ENCODE data around the gene QPCTL. TPM values are rescaled to one million over a fixed set of nuclear protein-coding genes. Genes with fewer than 3 reads are reported as not detected.
A peak's percentile ranks its signal among the peaks of the same experiment; 100 is the strongest.

The QPCTL gene
- total and polyA plus RNA-seq, 2 of the 13 experiments (the other 11 are each of a cell fraction or from before 2014, with no cell fraction given): 16.0 to 19.1 TPM

- peak; percentile 94 for TF ChIP-seq ZFP91 (CRISPR knock-in tag; IDR thresholded peaks at IDR 0.05; ENCODE audit: borderline replicate concordance)
- TF ChIP-seq ZFP62 (CRISPR knock-in tag; IDR thresholded peaks at IDR 0.05): no peak
- TF ChIP-seq, protein P1, sequence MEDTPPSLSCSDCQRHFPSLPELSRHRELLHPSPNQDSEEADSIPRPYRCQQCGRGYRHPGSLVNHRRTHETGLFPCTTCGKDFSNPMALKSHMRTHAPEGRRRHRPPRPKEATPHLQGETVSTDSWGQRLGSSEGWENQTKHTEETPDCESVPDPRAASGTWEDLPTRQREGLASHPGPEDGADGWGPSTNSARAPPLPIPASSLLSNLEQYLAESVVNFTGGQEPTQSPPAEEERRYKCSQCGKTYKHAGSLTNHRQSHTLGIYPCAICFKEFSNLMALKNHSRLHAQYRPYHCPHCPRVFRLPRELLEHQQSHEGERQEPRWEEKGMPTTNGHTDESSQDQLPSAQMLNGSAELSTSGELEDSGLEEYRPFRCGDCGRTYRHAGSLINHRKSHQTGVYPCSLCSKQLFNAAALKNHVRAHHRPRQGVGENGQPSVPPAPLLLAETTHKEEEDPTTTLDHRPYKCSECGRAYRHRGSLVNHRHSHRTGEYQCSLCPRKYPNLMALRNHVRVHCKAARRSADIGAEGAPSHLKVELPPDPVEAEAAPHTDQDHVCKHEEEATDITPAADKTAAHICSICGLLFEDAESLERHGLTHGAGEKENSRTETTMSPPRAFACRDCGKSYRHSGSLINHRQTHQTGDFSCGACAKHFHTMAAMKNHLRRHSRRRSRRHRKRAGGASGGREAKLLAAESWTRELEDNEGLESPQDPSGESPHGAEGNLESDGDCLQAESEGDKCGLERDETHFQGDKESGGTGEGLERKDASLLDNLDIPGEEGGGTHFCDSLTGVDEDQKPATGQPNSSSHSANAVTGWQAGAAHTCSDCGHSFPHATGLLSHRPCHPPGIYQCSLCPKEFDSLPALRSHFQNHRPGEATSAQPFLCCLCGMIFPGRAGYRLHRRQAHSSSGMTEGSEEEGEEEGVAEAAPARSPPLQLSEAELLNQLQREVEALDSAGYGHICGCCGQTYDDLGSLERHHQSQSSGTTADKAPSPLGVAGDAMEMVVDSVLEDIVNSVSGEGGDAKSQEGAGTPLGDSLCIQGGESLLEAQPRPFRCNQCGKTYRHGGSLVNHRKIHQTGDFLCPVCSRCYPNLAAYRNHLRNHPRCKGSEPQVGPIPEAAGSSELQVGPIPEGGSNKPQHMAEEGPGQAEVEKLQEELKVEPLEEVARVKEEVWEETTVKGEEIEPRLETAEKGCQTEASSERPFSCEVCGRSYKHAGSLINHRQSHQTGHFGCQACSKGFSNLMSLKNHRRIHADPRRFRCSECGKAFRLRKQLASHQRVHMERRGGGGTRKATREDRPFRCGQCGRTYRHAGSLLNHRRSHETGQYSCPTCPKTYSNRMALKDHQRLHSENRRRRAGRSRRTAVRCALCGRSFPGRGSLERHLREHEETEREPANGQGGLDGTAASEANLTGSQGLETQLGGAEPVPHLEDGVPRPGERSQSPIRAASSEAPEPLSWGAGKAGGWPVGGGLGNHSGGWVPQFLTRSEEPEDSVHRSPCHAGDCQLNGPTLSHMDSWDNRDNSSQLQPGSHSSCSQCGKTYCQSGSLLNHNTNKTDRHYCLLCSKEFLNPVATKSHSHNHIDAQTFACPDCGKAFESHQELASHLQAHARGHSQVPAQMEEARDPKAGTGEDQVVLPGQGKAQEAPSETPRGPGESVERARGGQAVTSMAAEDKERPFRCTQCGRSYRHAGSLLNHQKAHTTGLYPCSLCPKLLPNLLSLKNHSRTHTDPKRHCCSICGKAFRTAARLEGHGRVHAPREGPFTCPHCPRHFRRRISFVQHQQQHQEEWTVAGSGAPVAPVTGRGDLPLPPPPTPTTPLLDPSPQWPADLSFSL (CRISPR knock-in tag; IDR thresholded peaks at IDR 0.05): no peak
- no peak for TF ChIP-seq SOX6 (IDR thresholded peaks at IDR 0.05)
- TF ChIP-seq SOX6 (CRISPR knock-in tag; IDR thresholded peaks at IDR 0.05): peak; percentile 74
- no peak for TF ChIP-seq NKX3-1 (CRISPR knock-in tag; IDR thresholded peaks at IDR 0.05)
- no peak for TF ChIP-seq MLLT10 (CRISPR knock-in tag; IDR thresholded peaks at IDR 0.05)
- peak; percentile 85; the same call in 1 of the 2 replicates for TF ChIP-seq ZNF556 (CRISPR knock-in tag; IDR thresholded peaks at IDR 0.05; ENCODE audit: borderline replicate concordance)
- TF ChIP-seq HHEX (CRISPR knock-in tag; IDR thresholded peaks at IDR 0.05): no peak
- no peak for TF ChIP-seq NR2F2 (IDR thresholded peaks at IDR 0.05; ENCODE audit: borderline replicate concordance, low read depth)
- TF ChIP-seq ZNF256 (CRISPR knock-in tag; conservative IDR thresholded peaks at IDR 0.05): no peak
- no peak for TF ChIP-seq NR2F1 (CRISPR knock-in tag; IDR thresholded peaks at IDR 0.05)
- no peak for TF ChIP-seq ZBTB3 (CRISPR knock-in tag; IDR thresholded peaks at IDR 0.05; ENCODE audit: borderline replicate concordance, low read depth)
- TF ChIP-seq BORCS8-MEF2B (CRISPR knock-in tag; IDR thresholded peaks at IDR 0.05): no peak
These were observed 38.2 kb downstream of the QPCTL start, which contains the start of gene FBXO46 (continued) for GRCh38 chr19:45730368-45731288.
